Islet precursor cell (in vitro differentiated cells): ENCODE data around the gene DGCR2.
"Not testable (repeated sequence)": the region's sequence is repeated elsewhere in the genome, so short reads cannot be mapped to it uniquely, and the experiment has no call there.

Source experiments
- DNase-seq: peaks from one replicate; pipeline ENCODE4 v3.0.0-alpha.2; 2018

DGCR2 gene, protein sequence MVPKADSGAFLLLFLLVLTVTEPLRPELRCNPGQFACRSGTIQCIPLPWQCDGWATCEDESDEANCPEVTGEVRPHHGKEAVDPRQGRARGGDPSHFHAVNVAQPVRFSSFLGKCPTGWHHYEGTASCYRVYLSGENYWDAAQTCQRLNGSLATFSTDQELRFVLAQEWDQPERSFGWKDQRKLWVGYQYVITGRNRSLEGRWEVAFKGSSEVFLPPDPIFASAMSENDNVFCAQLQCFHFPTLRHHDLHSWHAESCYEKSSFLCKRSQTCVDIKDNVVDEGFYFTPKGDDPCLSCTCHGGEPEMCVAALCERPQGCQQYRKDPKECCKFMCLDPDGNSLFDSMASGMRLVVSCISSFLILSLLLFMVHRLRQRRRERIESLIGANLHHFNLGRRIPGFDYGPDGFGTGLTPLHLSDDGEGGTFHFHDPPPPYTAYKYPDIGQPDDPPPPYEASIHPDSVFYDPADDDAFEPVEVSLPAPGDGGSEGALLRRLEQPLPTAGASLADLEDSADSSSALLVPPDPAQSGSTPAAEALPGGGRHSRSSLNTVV

DNA sequence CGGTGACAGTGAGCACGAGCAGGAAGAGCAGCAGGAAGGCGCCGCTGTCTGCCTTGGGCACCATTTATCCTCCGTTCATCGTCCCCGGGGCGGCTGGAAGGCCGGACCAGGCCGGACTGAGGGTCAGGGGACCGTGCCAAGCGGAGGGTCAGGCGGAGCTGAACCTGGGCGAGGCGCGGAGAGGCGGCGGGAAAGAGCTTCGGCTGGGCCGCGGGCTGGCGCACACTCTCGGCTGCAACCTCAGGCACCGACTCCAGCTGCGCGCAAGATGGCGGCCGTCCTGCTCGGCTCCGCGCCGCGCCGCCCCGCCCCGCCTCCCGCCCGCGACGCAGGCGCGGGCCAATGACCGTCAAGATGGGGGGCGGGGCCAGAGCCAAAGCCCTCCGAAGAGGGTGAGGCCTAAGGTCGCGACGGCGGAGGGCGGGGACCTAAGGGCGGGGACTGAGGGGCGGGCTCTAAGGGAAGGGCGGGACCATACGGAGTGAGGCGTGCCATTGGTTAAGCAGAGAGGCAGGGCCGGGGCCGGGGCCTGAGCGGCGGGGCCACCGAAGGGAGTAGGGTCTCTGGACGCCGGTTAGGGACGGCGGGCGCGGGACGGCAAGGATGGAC, at the start of gene DGCR2:
TSS of gene DGCR2 (minus strand) at position 270 of the 609 bp plus-strand sequence. CDS start at position 64, 206 bp downstream.
- peak; percentile 99 for DNase-seq

DNA sequence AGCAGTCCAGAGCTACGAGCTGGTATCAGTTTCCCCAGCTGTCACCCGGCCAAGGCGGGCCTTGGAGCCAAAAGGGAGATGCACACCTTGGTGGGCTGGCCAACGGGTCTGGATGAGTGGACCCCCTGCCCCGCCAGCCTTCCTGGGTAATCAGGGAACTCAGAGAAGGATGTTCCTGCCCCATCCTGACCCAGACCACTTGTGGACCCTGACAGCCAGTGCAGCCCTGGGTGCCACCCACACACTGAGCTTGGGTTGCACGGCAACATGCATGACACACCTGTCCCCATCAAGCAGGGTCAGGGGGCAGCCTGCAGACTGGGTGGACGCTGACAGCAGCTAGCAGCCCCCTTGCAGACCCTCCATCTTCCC, 47.7 kb upstream of the DGCR2 start:
- DNase-seq, result no peak

DNA sequence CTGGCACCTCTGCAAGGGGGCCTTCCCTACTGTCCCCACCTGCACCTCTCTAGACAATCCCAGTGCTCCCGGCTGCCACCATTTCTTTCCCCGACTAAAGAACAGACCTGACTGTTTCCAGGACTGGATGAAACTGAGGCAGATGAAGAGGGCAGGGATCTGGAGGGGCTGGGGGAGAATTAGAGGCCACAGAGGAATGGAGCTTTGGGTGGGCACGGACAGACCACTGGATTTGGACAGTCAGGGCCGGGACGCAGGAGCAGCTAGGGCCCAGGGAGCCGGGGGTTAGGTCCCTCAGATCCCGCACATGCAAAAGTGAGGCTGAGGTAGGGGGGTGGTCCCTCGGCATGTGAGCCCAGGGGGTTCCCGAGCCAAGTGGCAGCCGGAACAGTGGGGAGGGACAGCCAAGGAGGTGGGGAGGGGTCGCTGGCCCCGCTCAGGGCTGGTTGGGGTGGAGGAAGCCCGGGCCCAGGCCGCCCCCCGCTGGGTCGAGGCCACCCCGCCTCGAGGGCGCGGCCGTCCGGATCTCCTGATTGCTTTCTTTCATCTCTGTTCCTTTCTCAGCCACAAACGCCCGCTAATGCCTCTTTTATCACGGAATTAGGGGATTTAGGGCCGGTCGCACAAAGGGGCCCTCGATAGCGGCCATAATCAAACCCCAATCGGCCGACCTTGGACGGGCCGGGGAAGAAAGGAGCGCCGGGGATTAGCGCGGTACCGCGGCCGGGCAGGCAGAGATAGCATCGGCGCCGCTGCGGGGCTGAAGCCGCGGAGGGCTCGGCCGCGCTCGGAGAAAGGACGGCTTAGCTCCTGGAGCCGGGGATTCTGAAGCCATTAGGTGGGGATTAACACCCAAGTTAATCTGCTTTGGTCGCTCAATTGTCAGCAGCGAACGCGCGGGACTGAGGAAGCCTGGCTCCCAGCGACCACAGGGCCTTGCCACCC, 47.1 kb upstream of the DGCR2 start:
- peak; percentile 52 for DNase-seq

GRCh38 chr22:19168088-19168890, 46.1 kb upstream of the DGCR2 start:
- DNase-seq, result peak; percentile 52

DNA sequence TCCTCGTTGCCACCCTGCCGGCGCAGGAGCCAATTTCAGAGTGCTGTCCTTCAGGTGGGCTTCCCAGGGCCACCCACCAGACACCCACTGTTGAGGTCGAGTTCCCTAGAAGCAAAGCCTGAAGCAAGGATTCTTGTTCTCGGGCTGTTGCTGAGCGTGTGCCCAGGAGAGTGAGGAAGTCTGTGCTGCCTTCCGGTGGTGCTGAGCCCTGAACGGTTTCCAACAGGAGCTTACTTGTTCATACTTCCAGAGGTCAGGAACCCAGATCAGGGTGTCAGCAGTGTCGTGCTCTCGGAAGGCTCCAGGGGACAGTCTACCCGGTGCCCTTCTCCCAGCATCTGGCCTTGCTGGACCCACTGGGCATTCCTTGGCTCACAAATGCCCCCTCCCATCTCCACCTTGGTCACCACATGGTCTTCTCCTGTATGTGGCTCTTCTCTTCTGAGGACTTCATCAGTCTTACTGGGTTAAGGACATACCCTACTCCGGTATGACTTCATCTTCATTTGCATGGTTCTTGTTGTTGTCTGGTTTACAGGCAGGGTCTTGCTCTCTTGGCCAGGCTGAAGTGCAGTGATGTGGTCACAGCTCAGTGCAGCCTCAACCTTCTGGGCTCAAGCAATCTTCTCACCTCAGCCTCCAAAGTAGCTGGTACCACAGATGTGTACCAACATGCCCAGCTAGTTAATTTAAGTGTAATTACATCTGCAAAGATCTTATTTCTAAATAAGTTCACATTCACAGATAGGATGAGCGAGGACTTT, 45.1 kb upstream of the DGCR2 start:
- peak; percentile 50 for DNase-seq

DNA sequence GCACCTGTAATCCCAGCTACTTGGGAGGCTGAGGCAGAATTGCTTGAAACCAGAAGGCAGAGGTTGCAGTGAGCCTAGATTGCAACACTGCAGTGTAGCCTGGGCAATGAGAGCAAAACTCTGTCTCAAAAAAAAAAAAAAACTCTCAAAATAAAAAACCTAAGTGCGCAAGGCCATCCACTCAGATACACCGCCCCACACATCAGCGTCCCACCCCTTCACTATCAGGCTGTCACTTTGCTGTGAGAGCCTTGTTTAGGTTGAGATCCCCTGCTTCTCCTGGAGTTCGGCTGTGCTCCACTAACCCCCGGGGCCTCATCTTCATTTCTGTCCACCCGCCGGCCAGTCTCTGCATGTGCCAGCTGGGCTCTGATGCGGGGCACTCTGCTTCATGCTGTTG, 44.2 kb upstream of the DGCR2 start:
- DNase-seq, result no peak

- DNase-seq, result no peak
These were observed 42.2 kb upstream of the DGCR2 start for GRCh38 chr22:19164425-19164824.

DNA sequence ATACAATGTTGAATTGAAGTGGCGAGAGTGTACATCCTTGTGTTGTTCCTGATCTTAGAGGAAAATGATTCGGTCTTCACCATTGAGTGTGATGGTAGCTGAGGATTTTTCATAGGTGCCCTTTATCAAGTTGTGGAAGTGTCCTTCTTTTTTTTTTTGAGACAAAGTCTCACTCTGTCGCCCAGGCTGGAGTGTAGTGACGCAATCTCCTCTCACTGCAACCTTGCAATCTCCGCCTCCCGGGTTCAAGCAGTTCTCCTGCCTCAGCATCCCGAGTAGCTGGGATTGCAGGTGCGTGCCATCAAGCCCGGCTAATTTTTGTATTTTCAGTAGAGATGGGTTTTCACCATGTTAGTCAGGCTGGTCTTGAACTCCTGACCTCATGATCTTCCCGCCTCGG, 36.4 kb upstream of the DGCR2 start:
- DNase-seq, result not testable (repeated sequence)

DNA sequence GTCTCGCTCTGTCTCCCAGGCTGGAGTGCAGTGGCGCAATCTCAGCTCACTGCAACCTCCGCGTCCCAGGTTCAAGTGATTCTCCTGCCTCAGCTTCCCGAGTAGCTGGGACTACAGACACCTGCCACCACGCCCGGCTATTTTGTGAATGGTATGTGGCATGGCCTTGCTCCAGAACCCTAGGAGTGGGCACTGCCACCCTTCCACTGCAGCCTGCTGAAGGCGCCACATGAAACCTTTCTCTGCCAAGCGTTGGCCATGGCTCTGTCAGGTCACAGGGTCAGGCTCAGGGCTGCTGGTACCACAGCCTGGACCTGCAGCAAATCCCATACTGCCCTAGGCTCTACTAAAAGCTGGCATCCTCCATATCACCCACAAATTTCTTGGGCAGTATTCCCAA, 33.9 kb upstream of the DGCR2 start:
- DNase-seq, result not testable (repeated sequence)

- DNase-seq, result no peak
These were observed 31.0 kb upstream of the DGCR2 start for GRCh38 chr22:19152942-19153883.

GRCh38 chr22:19151329-19152191, 29.3 kb upstream of the DGCR2 start:
- DNase-seq, result no peak

- DNase-seq, result no peak
These were observed 28.5 kb upstream of the DGCR2 start for GRCh38 chr22:19150482-19151328.

GRCh38 chr22:19149991-19150390, 27.8 kb upstream of the DGCR2 start, which contains the start of gene GSC2:
Gene GSC2 (minus strand): TSS chr22:19150292. CDS start chr22:19150283, 9 bp downstream.
- DNase-seq, result no peak

DNA sequence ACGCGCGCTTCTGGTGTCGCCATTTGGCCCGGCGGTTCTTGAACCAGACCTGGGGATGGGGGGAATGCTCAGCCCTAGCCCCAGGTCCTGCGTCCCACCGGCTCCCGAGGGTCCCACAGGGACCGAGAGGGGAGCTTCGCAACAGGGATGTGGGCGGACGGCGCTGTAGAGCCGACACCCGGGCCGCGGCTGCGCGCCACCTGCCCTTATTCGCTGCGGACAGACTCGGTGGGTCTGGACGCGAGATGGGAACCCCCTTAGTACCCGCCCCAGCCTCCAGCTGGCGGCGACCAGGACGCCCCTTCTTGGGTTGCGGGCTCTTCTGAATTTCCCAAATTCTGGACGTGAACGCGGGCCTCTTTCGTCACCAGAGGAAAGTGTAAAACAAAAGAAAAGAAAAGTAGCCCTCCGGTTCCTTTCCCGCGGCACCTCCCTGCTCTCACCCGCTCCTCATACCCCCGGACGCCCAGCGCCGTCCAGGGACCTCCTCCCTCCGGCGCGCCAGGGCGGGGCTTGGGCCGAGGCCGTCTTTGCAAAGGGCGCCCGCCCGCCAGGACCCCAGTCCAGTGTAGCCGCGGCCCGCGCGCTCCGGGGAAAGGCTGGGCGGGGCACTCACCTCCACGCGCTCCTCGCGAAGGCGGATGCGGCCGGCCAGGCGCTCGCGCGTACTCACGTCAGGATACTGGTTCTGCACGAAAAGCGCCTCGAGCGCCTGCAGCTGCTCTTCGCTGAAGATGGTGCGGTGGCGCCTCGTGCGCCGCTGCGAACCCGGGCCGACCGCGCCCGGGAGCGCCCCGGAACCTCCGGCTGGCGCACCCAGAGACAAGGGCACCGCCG, 27.1 kb upstream of the DGCR2 start:
- no peak for DNase-seq

- no peak for DNase-seq
These were observed 26.3 kb upstream of the DGCR2 start for GRCh38 chr22:19148417-19149046.

DNA sequence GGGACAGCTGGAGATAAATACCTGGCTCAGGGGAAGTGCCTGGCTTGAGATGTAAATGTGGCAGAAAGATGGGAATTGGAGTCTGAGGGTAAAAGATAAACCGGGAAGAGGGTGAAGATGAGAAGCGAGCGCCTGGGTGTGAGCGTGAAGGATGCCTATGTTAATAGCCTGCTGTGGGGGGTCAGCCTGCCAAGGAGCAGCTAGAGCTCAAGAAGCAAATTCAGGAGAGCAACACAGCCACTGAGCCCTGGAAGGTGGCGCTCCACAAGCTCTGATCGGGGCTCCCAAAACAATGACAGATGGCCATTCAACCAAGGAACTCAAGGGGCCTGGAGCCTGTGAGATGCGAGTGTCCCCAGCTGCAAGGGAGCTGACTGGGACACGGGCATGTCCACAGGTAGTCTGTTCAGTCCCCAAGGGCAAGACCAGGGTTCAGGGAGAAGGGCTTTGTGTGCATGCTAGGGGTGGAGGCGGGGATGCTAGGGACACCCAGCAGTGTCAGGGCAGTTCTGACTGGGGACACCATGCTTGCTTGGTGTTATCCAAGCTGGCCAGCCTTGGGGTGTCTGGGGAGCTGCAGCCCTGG, 25.1 kb upstream of the DGCR2 start:
- DNase-seq, result no peak
